Measurements from ENCODE around the gene MRTO4. TPM values are rescaled to one million over a fixed set of nuclear protein-coding genes. Genes with fewer than 3 reads are reported as not detected.

MRTO4 gene
- total and polyA plus RNA-seq, 2 experiments from 2014 or later: 37.1 to 38.4 TPM

DNA sequence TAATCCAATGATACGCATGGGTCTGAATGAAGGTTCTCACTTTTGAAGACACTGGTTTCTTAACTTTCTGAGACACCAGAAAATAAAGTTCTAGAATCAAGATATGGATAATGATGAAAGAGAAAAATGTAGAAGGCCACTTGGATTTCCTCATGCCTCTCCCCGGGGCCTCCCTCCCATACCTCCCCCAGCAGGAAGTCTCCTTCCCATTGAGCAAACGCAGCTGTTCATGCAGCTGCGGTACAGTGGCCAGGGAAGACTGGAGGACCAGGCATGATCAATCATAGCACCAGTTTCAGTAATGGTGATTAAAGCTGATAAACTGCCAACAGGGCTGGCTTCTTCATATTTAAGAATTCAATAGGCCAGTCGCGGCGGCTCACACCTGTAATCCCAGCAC is 30.6 kb upstream of the MRTO4 start:
- Histone ChIP-seq H3K9me2 (ENCODE audit: insufficient read depth) (no peaks in the 10 kb centered on the region), H3K79me2 (ENCODE audit: insufficient read depth) (peaks cover 27% of the 10 kb centered on the region), H3K27ac (no peak overlapping the region), H2AFZ (no peak overlapping the region), H3F3A (ENCODE audit: insufficient read depth) (peaks cover 15% of the 10 kb centered on the region; the same call in 1 of the 2 replicates), H3K36me3 (ENCODE audit: low read depth) (peaks cover 55% of the 10 kb centered on the region), H4K20me1 (ENCODE audit: insufficient read depth) (no peaks in the 10 kb centered on the region), H3K9me3 (ENCODE audit: low read depth) (no peaks in the 10 kb centered on the region), H3K27me3 (replicated peaks; ENCODE audit: insufficient read depth) (no peaks in the 10 kb centered on the region), H3K9ac (no peak overlapping the region), H3K4me3 (no peak overlapping the region), H3K4me2 (ENCODE audit: unreplicated experiment) (no peak overlapping the region), H3K4me1 (ENCODE audit: insufficient read depth) (no peaks in the 10 kb centered on the region)
- DNase-seq: no peak
- in situ Hi-C loops (cut with MboI): no loop called here
- WGBS, 2 experiments (ENCODE audit: low coverage in 1 of 2, low lambda C conversion rate in 2 of 2, missing lambda C conversion rate in 2 of 2): 91 to 93% methylated on average over 7 of the region's 7 CpGs
- no peak for TF ChIP-seq EZH2 (IDR thresholded peaks at IDR 0.05; ENCODE audit: insufficient read depth, poor library complexity, severe bottlenecking)
- no peak for TF ChIP-seq EZH2phosphoT487 (IDR thresholded peaks at IDR 0.05; ENCODE audit: insufficient read depth, low read depth)

GRCh38 chr1:19222573-19222972 is 29.0 kb upstream of the MRTO4 start:
- no peak overlapping the region for H2AFZ ChIP-seq
- no peak overlapping the region for H3K27ac ChIP-seq
- no peak for DNase-seq
- TF ChIP-seq EZH2 (IDR thresholded peaks at IDR 0.05; ENCODE audit: insufficient read depth, poor library complexity, severe bottlenecking) (no peak), EZH2phosphoT487 (IDR thresholded peaks at IDR 0.05; ENCODE audit: insufficient read depth, low read depth) (no peak)
- peaks cover 22% of the 10 kb centered on the region for H3K79me2 ChIP-seq (ENCODE audit: insufficient read depth)
- H3F3A ChIP-seq (ENCODE audit: insufficient read depth): peaks cover 13% of the 10 kb centered on the region; the same call in 1 of the 2 replicates
- no peak overlapping the region for H3K4me3 ChIP-seq
- no peaks in the 10 kb centered on the region for H3K9me2 ChIP-seq (ENCODE audit: insufficient read depth)
- H3K9me3 ChIP-seq (ENCODE audit: low read depth): no peaks in the 10 kb centered on the region
- in situ Hi-C loops (cut with MboI): no loop called here
- H4K20me1 ChIP-seq (ENCODE audit: insufficient read depth): no peaks in the 10 kb centered on the region
- H3K4me2 ChIP-seq (ENCODE audit: unreplicated experiment): no peak overlapping the region
- no peak overlapping the region for H3K9ac ChIP-seq
- peaks cover 57% of the 10 kb centered on the region for H3K36me3 ChIP-seq (ENCODE audit: low read depth)
- H3K4me1 ChIP-seq (ENCODE audit: insufficient read depth): no peaks in the 10 kb centered on the region
- WGBS, 2 experiments (ENCODE audit: low coverage in 1 of 2, low lambda C conversion rate in 2 of 2, missing lambda C conversion rate in 2 of 2): 94 to 98% methylated on average over 11 of the region's 11 CpGs
- H3K27me3 ChIP-seq (replicated peaks; ENCODE audit: insufficient read depth): no peaks in the 10 kb centered on the region

- in situ Hi-C loops (cut with MboI): no loop called here
- Histone ChIP-seq H4K20me1 (ENCODE audit: insufficient read depth) (no peaks in the 10 kb centered on the region), H3F3A (ENCODE audit: insufficient read depth) (peaks cover 7% of the 10 kb centered on the region; the same call in 1 of the 2 replicates), H3K4me2 (ENCODE audit: unreplicated experiment) (no peak overlapping the region), H3K4me3 (no peak overlapping the region), H2AFZ (no peak overlapping the region), H3K9me2 (ENCODE audit: insufficient read depth) (no peaks in the 10 kb centered on the region), H3K36me3 (ENCODE audit: low read depth) (peaks cover 50% of the 10 kb centered on the region), H3K4me1 (ENCODE audit: insufficient read depth) (no peaks in the 10 kb centered on the region), H3K9me3 (ENCODE audit: low read depth) (no peaks in the 10 kb centered on the region), H3K27ac (no peak overlapping the region), H3K9ac (no peak overlapping the region), H3K27me3 (replicated peaks; ENCODE audit: insufficient read depth) (no peaks in the 10 kb centered on the region), H3K79me2 (ENCODE audit: insufficient read depth) (peaks cover 25% of the 10 kb centered on the region)
- DNase-seq: peak; percentile 45
- no peak for TF ChIP-seq EZH2phosphoT487 (IDR thresholded peaks at IDR 0.05; ENCODE audit: insufficient read depth, low read depth)
- no peak for TF ChIP-seq EZH2 (IDR thresholded peaks at IDR 0.05; ENCODE audit: insufficient read depth, poor library complexity, severe bottlenecking)
- WGBS, 2 experiments (ENCODE audit: low coverage in 1 of 2, low lambda C conversion rate in 2 of 2, missing lambda C conversion rate in 2 of 2): 93 to 96% methylated on average over 15 of the region's 15 CpGs
Observed at GRCh38 chr1:19222979-19223824, 28.4 kb upstream of the MRTO4 start.

- H3K4me2 ChIP-seq (ENCODE audit: unreplicated experiment): no peak overlapping the region
- no peaks in the 10 kb centered on the region for H3K4me1 ChIP-seq (ENCODE audit: insufficient read depth)
- WGBS, 2 experiments (ENCODE audit: low coverage in 1 of 2, low lambda C conversion rate in 2 of 2, missing lambda C conversion rate in 2 of 2): 82 to 90% methylated on average over 3 of the region's 3 CpGs
- H3K27me3 ChIP-seq (replicated peaks; ENCODE audit: insufficient read depth): no peaks in the 10 kb centered on the region
- in situ Hi-C loops (cut with MboI): no loop called here
- no peaks in the 10 kb centered on the region for H3K9me3 ChIP-seq (ENCODE audit: low read depth)
- no peak for DNase-seq
- peaks cover 34% of the 10 kb centered on the region for H3K36me3 ChIP-seq (ENCODE audit: low read depth)
- H3K27ac ChIP-seq: no peak overlapping the region
- TF ChIP-seq EZH2 (IDR thresholded peaks at IDR 0.05; ENCODE audit: insufficient read depth, poor library complexity, severe bottlenecking) (no peak), EZH2phosphoT487 (IDR thresholded peaks at IDR 0.05; ENCODE audit: insufficient read depth, low read depth) (no peak)
- no peak overlapping the region for H2AFZ ChIP-seq
- H3K9ac ChIP-seq: no peak overlapping the region
- H3K9me2 ChIP-seq (ENCODE audit: insufficient read depth): no peaks in the 10 kb centered on the region
- peaks cover 7% of the 10 kb centered on the region; the same call in 1 of the 2 replicates for H3F3A ChIP-seq (ENCODE audit: insufficient read depth)
- no peak overlapping the region for H3K4me3 ChIP-seq
- no peaks in the 10 kb centered on the region for H4K20me1 ChIP-seq (ENCODE audit: insufficient read depth)
- peaks cover 12% of the 10 kb centered on the region for H3K79me2 ChIP-seq (ENCODE audit: insufficient read depth)
Observed at GRCh38 chr1:19229229-19229628, 22.4 kb upstream of the MRTO4 start.

Data from GM23248 (cell line).